Panc1 (cell line): ENCODE data around the gene UBAC2. TPM values are rescaled to one million over a fixed set of nuclear protein-coding genes. Genes with fewer than 3 reads are reported as not detected.

ENCODE experiments used
- ATAC-seq: fragments of 200-7000 bp; cut with Tn5 transposase; 2 replicates; pipeline ENCODE4 v1.9.1; 2020; ENCODE audit warnings: mild to moderate bottlenecking, moderate library complexity
- BruUV-seq: library from RNA; stranded (reverse); fragments of 400-500 nt; replicated peaks from 2 replicates; lab custom pipeline; 2021; lab: Mats Ljungman, UMichigan
- CTCF ChIA-PET: fragments of 300-600 bp; sonication (Branson Sonifier 250); formaldehyde crosslinking; loops from one replicate; lab custom pipeline; 2022; ENCODE audit warnings: antibody characterized with exemption; lab: Charles Lee
- POLR2A ChIA-PET: fragments of 300-600 bp; sonication (Branson Sonifier 250); formaldehyde crosslinking; loops from one replicate; lab custom pipeline; 2022; ENCODE audit warnings: antibody characterized with exemption; lab: Charles Lee
- DNase-seq: peaks from one replicate; pipeline ENCODE4 v3.0.0-alpha.2; 2010; ENCODE audit warnings: low read depth, low spot score
- H3K27ac ChIP-seq: 2 replicates; pipeline ENCODE4 v1.5.1; 2011; ENCODE audit warnings: mild to moderate bottlenecking, low read length, inconsistent platforms
- H3K27me3 ChIP-seq: fragments of 200-500 bp; sonication (Bioruptor generic); 2 replicates; pipeline ENCODE4 v1.6.0; 2014; ENCODE audit warnings: low read length, inconsistent platforms; ENCODE audit not compliant: control insufficient read depth, insufficient read depth
- H3K36me3 ChIP-seq: fragments of 200-500 bp; sonication (Bioruptor generic); 2 replicates; pipeline ENCODE4 v1.5.1; 2014; ENCODE audit warnings: inconsistent platforms, mild to moderate bottlenecking, low read length, moderate library complexity; ENCODE audit not compliant: control insufficient read depth, insufficient read depth
- H3K4me1 ChIP-seq: 2 replicates; pipeline ENCODE4 v1.5.1; 2011; ENCODE audit warnings: inconsistent platforms, mild to moderate bottlenecking, low read length, moderate library complexity; ENCODE audit not compliant: control insufficient read depth, insufficient read depth
- H3K4me3 ChIP-seq, 2 experiments: 2 replicates each; pipeline ENCODE4 v1.5.1; 2011 to 2012; ENCODE audit warnings: low read depth in 2 of 2, low read length in 2 of 2, mild to moderate bottlenecking in 2 of 2, inconsistent platforms in 1 of 2, moderate library complexity in 1 of 2
- H3K9me3 ChIP-seq: fragments of 200-500 bp; sonication (Bioruptor generic); 2 replicates; pipeline ENCODE4 v1.5.1; 2014; ENCODE audit warnings: low read depth, mild to moderate bottlenecking, inconsistent platforms, low read length, moderate library complexity; ENCODE audit not compliant: control insufficient read depth, insufficient read depth
- CTCF ChIP-seq: fragments of 450-650 bp; IDR thresholded peaks from 2 replicates; pipeline ENCODE4 v1.5.1; 2017; ENCODE audit warnings: mild to moderate bottlenecking
- POLR2AphosphoS5 ChIP-seq: IDR thresholded peaks from 2 replicates; pipeline ENCODE4 v1.6.1; 2012; ENCODE audit warnings: mild to moderate bottlenecking, low read depth, low read length, moderate library complexity
- SIN3A ChIP-seq: IDR thresholded peaks from 2 replicates; pipeline ENCODE4 v1.6.1; 2012; ENCODE audit warnings: low read depth, mild to moderate bottlenecking, low read length, moderate library complexity, borderline replicate concordance; ENCODE audit not compliant: insufficient read depth
- TCF7L2 ChIP-seq: IDR thresholded peaks from 2 replicates; pipeline ENCODE4 v1.6.1; 2011; ENCODE audit warnings: mild to moderate bottlenecking, low read depth, low read length, inconsistent platforms
- in situ Hi-C: cut with HindIII; loops from 2 replicates; pipeline ENCODE4 v1.10.0; 2016; ENCODE audit warnings: low sequenced_read_pairs, low pct_unique_long_range_greater_than_20kb
- intact Hi-C: fragments of 100-400 bp; cut with micrococcal nuclease; formaldehyde crosslinking; loops from one replicate; pipeline ENCODE4 v1.10.0; 2022; ENCODE audit not compliant: unreplicated experiment
- total RNA-seq: library from RNA; stranded (reverse); gene quantifications from one replicate; pipeline ENCODE4 v1.2.1, GENCODE V29; 2021; ENCODE audit not compliant: unreplicated experiment
- TF ChIP-seq, protein P1 (sequence below), 2 experiments: IDR thresholded peaks; 2 replicates each; pipeline ENCODE4 v1.6.1; 2011 to 2012; ENCODE audit warnings: low read depth in 2 of 2, control low read depth in 1 of 2, low read length in 1 of 2, mild to moderate bottlenecking in 1 of 2, moderate library complexity in 1 of 2; ENCODE audit not compliant: insufficient read depth in 1 of 2

The UBAC2 gene
- total RNA-seq, 1 experiment from 2014 or later: 40.8 TPM

DNA sequence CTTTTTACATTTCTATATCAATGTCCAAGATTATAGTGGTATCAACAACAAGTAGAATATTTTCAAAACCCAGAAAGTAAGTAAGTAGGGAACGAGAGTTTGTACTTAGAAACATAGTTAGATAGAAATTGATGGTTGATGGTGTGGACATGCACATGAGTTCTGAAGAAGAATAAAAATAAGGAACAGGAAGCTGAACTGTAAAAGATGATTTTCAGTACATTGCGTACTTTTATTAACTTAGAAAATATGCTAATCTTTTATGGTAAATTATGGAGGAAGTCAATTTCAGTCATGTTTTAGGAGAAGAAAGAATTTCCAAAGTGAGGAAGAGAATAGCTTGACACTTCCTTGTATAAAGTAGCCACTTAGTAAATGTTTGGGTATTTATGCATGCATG is 69.9 kb downstream of the UBAC2 start:
- Histone ChIP-seq H3K4me1 (no peaks in the 10 kb centered on the region), H3K4me3 (no peak overlapping the region), H3K9me3 (no peaks in the 10 kb centered on the region), H3K27ac (no peak overlapping the region), H3K27me3 (no peaks in the 10 kb centered on the region), H3K36me3 (no peaks in the 10 kb centered on the region)
- ATAC-seq (no peak), DNase-seq (no peak)
- intact Hi-C loops: no loop called here
- TF ChIP-seq SIN3A (no peak), POLR2AphosphoS5 (no peak), CTCF (no peak), TCF7L2 (no peak)
- TF ChIP-seq, protein P1, sequence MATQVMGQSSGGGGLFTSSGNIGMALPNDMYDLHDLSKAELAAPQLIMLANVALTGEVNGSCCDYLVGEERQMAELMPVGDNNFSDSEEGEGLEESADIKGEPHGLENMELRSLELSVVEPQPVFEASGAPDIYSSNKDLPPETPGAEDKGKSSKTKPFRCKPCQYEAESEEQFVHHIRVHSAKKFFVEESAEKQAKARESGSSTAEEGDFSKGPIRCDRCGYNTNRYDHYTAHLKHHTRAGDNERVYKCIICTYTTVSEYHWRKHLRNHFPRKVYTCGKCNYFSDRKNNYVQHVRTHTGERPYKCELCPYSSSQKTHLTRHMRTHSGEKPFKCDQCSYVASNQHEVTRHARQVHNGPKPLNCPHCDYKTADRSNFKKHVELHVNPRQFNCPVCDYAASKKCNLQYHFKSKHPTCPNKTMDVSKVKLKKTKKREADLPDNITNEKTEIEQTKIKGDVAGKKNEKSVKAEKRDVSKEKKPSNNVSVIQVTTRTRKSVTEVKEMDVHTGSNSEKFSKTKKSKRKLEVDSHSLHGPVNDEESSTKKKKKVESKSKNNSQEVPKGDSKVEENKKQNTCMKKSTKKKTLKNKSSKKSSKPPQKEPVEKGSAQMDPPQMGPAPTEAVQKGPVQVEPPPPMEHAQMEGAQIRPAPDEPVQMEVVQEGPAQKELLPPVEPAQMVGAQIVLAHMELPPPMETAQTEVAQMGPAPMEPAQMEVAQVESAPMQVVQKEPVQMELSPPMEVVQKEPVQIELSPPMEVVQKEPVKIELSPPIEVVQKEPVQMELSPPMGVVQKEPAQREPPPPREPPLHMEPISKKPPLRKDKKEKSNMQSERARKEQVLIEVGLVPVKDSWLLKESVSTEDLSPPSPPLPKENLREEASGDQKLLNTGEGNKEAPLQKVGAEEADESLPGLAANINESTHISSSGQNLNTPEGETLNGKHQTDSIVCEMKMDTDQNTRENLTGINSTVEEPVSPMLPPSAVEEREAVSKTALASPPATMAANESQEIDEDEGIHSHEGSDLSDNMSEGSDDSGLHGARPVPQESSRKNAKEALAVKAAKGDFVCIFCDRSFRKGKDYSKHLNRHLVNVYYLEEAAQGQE (IDR thresholded peaks at IDR 0.05; ENCODE audit: insufficient read depth in 1 of 2, low read depth in 2 of 2, low read length in 1 of 2): no peak
- in situ Hi-C loops: no loop called here
- POLR2A ChIA-PET: no interaction called here
- BruUV-seq: TSS peak; percentile 14
- CTCF ChIA-PET: no interaction called here

GRCh38 chr13:99271249-99271648 is 70.6 kb downstream of the UBAC2 start:
- intact Hi-C loops: no loop called here
- TF ChIP-seq, protein P1 (IDR thresholded peaks at IDR 0.05; ENCODE audit: insufficient read depth in 1 of 2, low read depth in 2 of 2, low read length in 1 of 2): no peak
- TF ChIP-seq SIN3A: no peak
- TF ChIP-seq CTCF: no peak
- no peaks in the 10 kb centered on the region for H3K36me3 ChIP-seq
- POLR2A ChIA-PET: no interaction called here
- no peaks in the 10 kb centered on the region for H3K4me1 ChIP-seq
- no TSS peak for BruUV-seq
- ATAC-seq (no peak), DNase-seq (no peak)
- H3K27me3 ChIP-seq: no peaks in the 10 kb centered on the region
- no peak overlapping the region for H3K27ac ChIP-seq
- CTCF ChIA-PET: no interaction called here
- H3K4me3 ChIP-seq: no peak overlapping the region
- in situ Hi-C loops: no loop called here
- H3K9me3 ChIP-seq: no peaks in the 10 kb centered on the region
